ENCODE measurements around the gene PLA2G3.
"Not testable (repeated sequence)": the region's sequence is repeated elsewhere in the genome, so short reads cannot be mapped to it uniquely, and the experiment has no call there.

Gene PLA2G3

DNA sequence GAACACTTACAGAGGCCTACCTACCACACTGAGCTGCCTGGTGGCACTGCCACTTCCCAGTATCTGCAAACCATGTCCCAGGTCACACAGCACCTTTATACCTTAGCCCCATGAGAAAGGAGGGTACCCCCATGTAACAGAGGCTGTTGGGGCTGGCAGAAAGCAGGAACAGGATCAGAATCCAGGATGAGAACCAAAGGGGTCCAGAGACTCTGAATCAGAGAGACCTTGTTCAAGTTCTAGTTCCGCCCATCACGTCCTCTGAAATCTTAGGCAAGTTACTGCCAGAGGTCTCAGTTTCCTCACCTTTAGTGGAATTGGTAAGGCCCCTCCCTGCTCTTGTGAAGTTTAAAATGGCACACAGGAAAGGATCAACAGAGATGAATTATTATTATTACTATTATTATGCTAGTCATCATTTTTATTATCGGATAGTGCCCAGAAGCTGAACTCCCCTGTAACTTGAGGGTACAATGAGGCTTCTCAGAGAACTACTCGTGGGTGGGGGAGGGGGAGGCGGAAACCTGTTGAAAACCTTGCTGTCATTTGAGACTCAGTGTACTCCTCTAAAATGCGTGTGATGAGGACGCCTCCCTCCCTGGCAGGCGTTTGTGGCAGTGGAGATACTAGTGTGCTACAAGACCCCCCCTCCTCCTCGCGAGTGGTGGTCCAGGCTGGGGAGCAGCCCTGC is 42.2 kb downstream of the PLA2G3 start:
- no peaks in the 10 kb centered on the region for H3K9me3 ChIP-seq (ENCODE audit: insufficient read depth, low read length)
- H3K4me2 ChIP-seq (ENCODE audit: low read length) = no peak overlapping the region
- peaks cover 3% of the 10 kb centered on the region for H3K36me3 ChIP-seq (replicated peaks; ENCODE audit: low read depth, low read length)
- no peak for TF ChIP-seq EZH2phosphoT487 (IDR thresholded peaks at IDR 0.05; ENCODE audit: low read depth)
- TF ChIP-seq, protein P1, sequence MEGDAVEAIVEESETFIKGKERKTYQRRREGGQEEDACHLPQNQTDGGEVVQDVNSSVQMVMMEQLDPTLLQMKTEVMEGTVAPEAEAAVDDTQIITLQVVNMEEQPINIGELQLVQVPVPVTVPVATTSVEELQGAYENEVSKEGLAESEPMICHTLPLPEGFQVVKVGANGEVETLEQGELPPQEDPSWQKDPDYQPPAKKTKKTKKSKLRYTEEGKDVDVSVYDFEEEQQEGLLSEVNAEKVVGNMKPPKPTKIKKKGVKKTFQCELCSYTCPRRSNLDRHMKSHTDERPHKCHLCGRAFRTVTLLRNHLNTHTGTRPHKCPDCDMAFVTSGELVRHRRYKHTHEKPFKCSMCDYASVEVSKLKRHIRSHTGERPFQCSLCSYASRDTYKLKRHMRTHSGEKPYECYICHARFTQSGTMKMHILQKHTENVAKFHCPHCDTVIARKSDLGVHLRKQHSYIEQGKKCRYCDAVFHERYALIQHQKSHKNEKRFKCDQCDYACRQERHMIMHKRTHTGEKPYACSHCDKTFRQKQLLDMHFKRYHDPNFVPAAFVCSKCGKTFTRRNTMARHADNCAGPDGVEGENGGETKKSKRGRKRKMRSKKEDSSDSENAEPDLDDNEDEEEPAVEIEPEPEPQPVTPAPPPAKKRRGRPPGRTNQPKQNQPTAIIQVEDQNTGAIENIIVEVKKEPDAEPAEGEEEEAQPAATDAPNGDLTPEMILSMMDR (IDR thresholded peaks at IDR 0.05; ENCODE audit: low read depth, low read length) = no peak
- no peaks in the 10 kb centered on the region for H3K79me2 ChIP-seq (ENCODE audit: low read length)
- no peaks in the 10 kb centered on the region for H3K27me3 ChIP-seq (ENCODE audit: low read depth, low read length)
- no peaks in the 10 kb centered on the region for H4K20me1 ChIP-seq (ENCODE audit: insufficient read depth, low read length)
- no peak overlapping the region for H2AFZ ChIP-seq (ENCODE audit: low read depth, low read length)
- no peak overlapping the region for H3K9ac ChIP-seq (ENCODE audit: low read length)
- no peak overlapping the region for H3K4me3 ChIP-seq (ENCODE audit: low read length)
- H3K4me1 ChIP-seq (ENCODE audit: low read length) = no peaks in the 10 kb centered on the region
- no peak overlapping the region for H3K27ac ChIP-seq (ENCODE audit: low read length)

DNA sequence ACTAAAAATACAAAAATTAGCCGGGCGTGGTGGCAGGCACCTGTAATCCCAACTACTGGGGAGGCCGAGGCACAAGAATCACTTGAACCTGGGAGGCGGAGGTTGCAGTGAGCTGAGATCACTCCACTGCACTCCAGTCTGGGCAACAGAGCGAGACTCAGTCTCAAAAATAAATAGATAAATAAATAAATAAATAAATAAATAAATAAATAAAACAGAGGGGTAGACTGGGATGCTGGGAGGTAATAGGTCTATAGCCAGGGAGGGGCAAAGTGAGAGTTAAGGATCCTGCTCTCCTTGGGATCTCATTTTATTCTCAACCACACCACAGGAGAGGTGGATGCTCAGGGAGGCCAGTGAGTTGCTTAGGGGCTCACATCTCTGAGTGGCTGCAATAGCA is 42.8 kb downstream of the PLA2G3 start:
- not testable (repeated sequence) for H2AFZ ChIP-seq (ENCODE audit: low read depth, low read length); H3K9me3 ChIP-seq (ENCODE audit: insufficient read depth, low read length); H3K9ac ChIP-seq (ENCODE audit: low read length); H3K4me1 ChIP-seq (ENCODE audit: low read length); H3K27me3 ChIP-seq (ENCODE audit: low read depth, low read length); H3K79me2 ChIP-seq (ENCODE audit: low read length); H3K36me3 ChIP-seq (replicated peaks; ENCODE audit: low read depth, low read length); H3K4me2 ChIP-seq (ENCODE audit: low read length); H3K27ac ChIP-seq (ENCODE audit: low read length); H4K20me1 ChIP-seq (ENCODE audit: insufficient read depth, low read length); H3K4me3 ChIP-seq (ENCODE audit: low read length)

DNA sequence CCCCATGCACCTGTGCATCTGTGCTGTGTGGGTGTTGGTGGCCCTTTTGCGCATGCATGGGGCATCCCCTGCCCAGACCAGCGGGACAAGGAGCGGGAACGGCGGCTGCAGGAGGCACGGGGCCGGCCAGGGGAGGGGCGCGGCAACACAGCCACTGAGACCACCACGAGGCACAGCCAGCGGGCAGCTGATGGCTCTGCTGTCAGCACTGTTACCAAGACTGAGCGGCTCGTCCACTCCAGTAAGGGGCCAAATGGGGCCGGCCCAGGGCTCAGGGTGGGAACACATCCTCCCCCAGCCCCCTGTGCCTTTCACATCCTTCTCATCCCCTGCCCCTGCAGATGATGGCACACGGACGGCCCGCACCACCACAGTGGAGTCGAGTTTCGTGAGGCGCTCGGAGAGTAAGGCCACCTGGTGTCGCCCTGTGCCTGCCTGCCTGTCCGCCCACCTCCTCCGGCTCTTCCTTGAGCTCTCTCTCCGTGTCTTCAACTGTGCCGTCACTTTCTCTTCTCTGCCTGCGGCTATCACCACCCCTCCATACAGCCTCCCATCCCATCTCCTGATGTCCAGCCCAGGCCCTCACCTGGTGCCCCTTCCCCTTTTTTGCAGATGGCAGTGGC is 43.5 kb downstream of the PLA2G3 start:
- Histone ChIP-seq H3K9ac (ENCODE audit: low read length) (no peak overlapping the region), H3K4me3 (ENCODE audit: low read length) (no peak overlapping the region), H2AFZ (ENCODE audit: low read depth, low read length) (no peak overlapping the region), H3K9me3 (ENCODE audit: insufficient read depth, low read length) (no peaks in the 10 kb centered on the region), H4K20me1 (ENCODE audit: insufficient read depth, low read length) (no peaks in the 10 kb centered on the region), H3K27ac (ENCODE audit: low read length) (no peak overlapping the region), H3K4me1 (ENCODE audit: low read length) (no peaks in the 10 kb centered on the region), H3K79me2 (ENCODE audit: low read length) (no peaks in the 10 kb centered on the region), H3K36me3 (replicated peaks; ENCODE audit: low read depth, low read length) (peaks cover 7% of the 10 kb centered on the region), H3K4me2 (ENCODE audit: low read length) (no peak overlapping the region), H3K27me3 (ENCODE audit: low read depth, low read length) (no peaks in the 10 kb centered on the region)
- TF ChIP-seq EZH2phosphoT487 (IDR thresholded peaks at IDR 0.05; ENCODE audit: low read depth) = no peak
- TF ChIP-seq, protein P1 (IDR thresholded peaks at IDR 0.05; ENCODE audit: low read depth, low read length) = no peak

DNA sequence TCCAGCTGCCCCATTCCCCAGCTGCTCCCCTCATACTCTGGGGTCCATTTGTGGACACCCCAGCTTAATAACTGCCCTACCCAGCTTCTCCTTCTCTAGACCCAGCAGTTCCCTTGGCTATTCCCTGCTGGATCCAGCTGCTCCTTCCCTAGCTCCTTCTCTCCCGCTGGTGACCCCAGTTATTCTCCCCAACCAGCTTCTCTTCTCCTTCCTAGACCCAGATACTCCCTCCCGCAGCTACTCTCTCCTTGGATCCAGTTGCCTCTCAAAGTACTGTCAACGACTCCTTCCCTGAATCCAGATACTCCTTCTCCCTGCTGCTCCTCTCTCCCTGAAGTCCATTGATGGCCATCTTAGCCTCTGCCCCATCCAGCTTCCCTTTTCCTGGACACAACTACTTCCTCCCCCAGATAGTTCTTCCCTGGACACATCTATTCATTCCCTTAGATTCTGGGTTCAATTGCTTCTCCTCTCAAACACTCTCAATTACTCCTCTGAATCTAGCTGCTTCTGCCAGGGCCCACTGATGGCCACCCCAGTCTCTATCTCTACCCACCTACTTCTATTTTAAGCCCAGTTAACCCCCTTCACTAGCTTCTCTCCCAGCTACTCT is 44.6 kb downstream of the PLA2G3 start:
- Histone ChIP-seq H3K4me2 (ENCODE audit: low read length) (no peak overlapping the region), H4K20me1 (ENCODE audit: insufficient read depth, low read length) (no peaks in the 10 kb centered on the region), H3K79me2 (ENCODE audit: low read length) (no peaks in the 10 kb centered on the region), H2AFZ (ENCODE audit: low read depth, low read length) (no peak overlapping the region), H3K9ac (ENCODE audit: low read length) (no peak overlapping the region), H3K4me3 (ENCODE audit: low read length) (no peak overlapping the region), H3K9me3 (ENCODE audit: insufficient read depth, low read length) (no peaks in the 10 kb centered on the region), H3K27ac (ENCODE audit: low read length) (no peak overlapping the region), H3K27me3 (ENCODE audit: low read depth, low read length) (no peaks in the 10 kb centered on the region), H3K36me3 (replicated peaks; ENCODE audit: low read depth, low read length) (peaks cover 8% of the 10 kb centered on the region), H3K4me1 (ENCODE audit: low read length) (no peaks in the 10 kb centered on the region)
- no peak for TF ChIP-seq EZH2phosphoT487 (IDR thresholded peaks at IDR 0.05; ENCODE audit: low read depth)
- TF ChIP-seq, protein P1 (IDR thresholded peaks at IDR 0.05; ENCODE audit: low read depth, low read length) = no peak

Measured in OCI-LY3 (cell line).